Keratinocyte (primary cell): Measurements from ENCODE around the gene OR7A5. TPM values are rescaled to one million over a fixed set of nuclear protein-coding genes. Genes with fewer than 3 reads are reported as not detected.

ENCODE experiments used
- DNase-seq: peaks from one replicate; pipeline ENCODE4 v3.0.0-alpha.2; 2011; ENCODE audit warnings: low read depth, missing footprints, low spot score
- FAIRE-seq: peaks from 2 replicates; lab custom pipeline; 2011; peaks lifted over from hg19 to GRCh38; lab: Jason Lieb, UNC
- H2AFZ ChIP-seq: 2 replicates; pipeline ENCODE4 v1.6.0; 2012; ENCODE audit warnings: low read length, control low read depth, inconsistent platforms; ENCODE audit not compliant: control insufficient read depth
- H3K27ac ChIP-seq: 2 replicates; pipeline ENCODE4 v1.5.1; 2011; ENCODE audit warnings: low read length; ENCODE audit not compliant: control insufficient read depth, insufficient read depth
- H3K27me3 ChIP-seq: 3 replicates; pipeline ENCODE4 v1.6.0; 2011; ENCODE audit warnings: low read length; ENCODE audit not compliant: control insufficient read depth, insufficient read depth; ENCODE audit errors: extremely low read depth
- H3K36me3 ChIP-seq, 2 experiments: 2 replicates in 1 of 2; 3 replicates in 1 of 2; pipeline ENCODE4 v1.5.1; 2011; ENCODE audit warnings: low read length in 2 of 2, mild to moderate bottlenecking in 1 of 2; ENCODE audit not compliant: control insufficient read depth in 2 of 2, insufficient read depth in 2 of 2; ENCODE audit errors: extremely low read depth in 1 of 2
- H3K4me1 ChIP-seq: 3 replicates; pipeline ENCODE4 v1.5.1; 2011; ENCODE audit warnings: low read length; ENCODE audit not compliant: control insufficient read depth, insufficient read depth; ENCODE audit errors: extremely low read depth
- H3K4me2 ChIP-seq: 3 replicates; pipeline ENCODE4 v1.6.0; 2011; ENCODE audit warnings: low read depth, low read length; ENCODE audit not compliant: control insufficient read depth, insufficient read depth; ENCODE audit errors: extremely low read depth
- H3K4me3 ChIP-seq, 3 experiments: fragments of 200-600 bp in 1 of 3; sonication (generic) in 1 of 3; 2 replicates in 2 of 3; 3 replicates in 1 of 3; pipeline ENCODE4 v1.5.1; 2011 to 2016; ENCODE audit warnings: low read length in 3 of 3, mild to moderate bottlenecking in 3 of 3, control low read depth in 2 of 3, inconsistent platforms in 1 of 3, low read depth in 1 of 3, mixed read lengths in 1 of 3, mixed run types in 1 of 3, moderate library complexity in 1 of 3; ENCODE audit not compliant: control insufficient read depth in 2 of 3, insufficient read depth in 2 of 3; ENCODE audit errors: extremely low read depth in 1 of 3
- H3K79me2 ChIP-seq: 2 replicates; pipeline ENCODE4 v1.6.0; 2012; ENCODE audit warnings: low read length; ENCODE audit not compliant: control insufficient read depth, insufficient read depth
- H3K9ac ChIP-seq: 3 replicates; pipeline ENCODE4 v1.6.0; 2011; ENCODE audit warnings: low read length; ENCODE audit not compliant: control insufficient read depth, insufficient read depth; ENCODE audit errors: extremely low read depth
- H3K9me1 ChIP-seq: 3 replicates; pipeline ENCODE4 v1.6.0; 2011; ENCODE audit warnings: low read length; ENCODE audit not compliant: control insufficient read depth, insufficient read depth; ENCODE audit errors: extremely low read depth
- H3K9me3 ChIP-seq: 2 replicates; pipeline ENCODE4 v1.5.1; 2012; ENCODE audit warnings: low read depth, low read length; ENCODE audit not compliant: control insufficient read depth
- H4K20me1 ChIP-seq: 3 replicates; pipeline ENCODE4 v1.6.0; 2011; ENCODE audit warnings: low read length; ENCODE audit not compliant: control insufficient read depth, insufficient read depth; ENCODE audit errors: extremely low read depth
- CTCF ChIP-seq, 3 experiments: IDR thresholded peaks in 1 of 3; conservative IDR thresholded peaks in 1 of 3; optimal IDR thresholded peaks in 1 of 3; 2 replicates in 2 of 3; 3 replicates in 1 of 3; pipeline versions ENCODE3 to v1.5.1; 2011; ENCODE audit warnings: low read length in 3 of 3, mild to moderate bottlenecking in 3 of 3, moderate library complexity in 2 of 3, control low read depth in 1 of 3, inconsistent platforms in 1 of 3; ENCODE audit not compliant: insufficient read depth in 2 of 3; ENCODE audit errors: extremely low read depth in 1 of 3
- EZH2 ChIP-seq: IDR thresholded peaks from one replicate; pipeline ENCODE4 v1.6.1; 2012; ENCODE audit warnings: inconsistent platforms, mild to moderate bottlenecking, low read length, moderate library complexity
- dilution Hi-C: fragments of 300-500 bp; cut with MboI; formaldehyde crosslinking; loops from one replicate; pipeline ENCODE4 v1.7.0; 2020; ENCODE audit warnings: low sequenced_read_pairs; ENCODE audit not compliant: extremely low pct_ligation_motif_present
- polyA plus RNA-seq, 5 experiments: library from polyadenylated mRNA; depleted of rRNA in 3 of 5; stranded (reverse) in 3 of 5; stranded (forward) in 1 of 5; unstranded in 1 of 5; fragments of >200 nt; gene quantifications; 1 replicate in 1 of 5; 2 replicates in 3 of 5; 3 replicates in 1 of 5; pipeline versions ENCODE4 v1.2.1 to v1.2.3, GENCODE V29; 2011 to 2012; ENCODE audit warnings: missing spikeins in 2 of 5, low read depth in 1 of 5, low replicate concordance in 1 of 5

The OR7A5 gene
- polyA plus RNA-seq, 1 donor (not counting 4 experiments of a cell fraction or from before 2014, with no cell fraction given) = 0.01 TPM

- no peaks in the 10 kb centered on the region for H3K9me1 ChIP-seq
- H3K4me2 ChIP-seq = no peak overlapping the region
- H3K79me2 ChIP-seq = no peaks in the 10 kb centered on the region
- no peaks in the 10 kb centered on the region for H4K20me1 ChIP-seq
- no peak overlapping the region for H3K9ac ChIP-seq
- no peak overlapping the region for H2AFZ ChIP-seq
- H3K27me3 ChIP-seq = no peaks in the 10 kb centered on the region
- DNase-seq (no peak), FAIRE-seq (peak; percentile 69)
- no peaks in the 10 kb centered on the region for H3K9me3 ChIP-seq
- no peak for TF ChIP-seq CTCF (optimal IDR thresholded peaks at IDR 0.05 in 1 of 3, IDR thresholded peaks at IDR 0.05 in 1 of 3, conservative IDR thresholded peaks at IDR 0.05 in 1 of 3; ENCODE audit: extremely low read depth in 1 of 3, insufficient read depth in 2 of 3, low read length in 3 of 3)
- no peak for TF ChIP-seq EZH2
- H3K27ac ChIP-seq = no peak overlapping the region
- dilution Hi-C loops = no loop called here
- H3K4me3 ChIP-seq = no peak overlapping the region
- H3K4me1 ChIP-seq = no peaks in the 10 kb centered on the region
- no peaks in the 10 kb centered on the region for H3K36me3 ChIP-seq
Observed at GRCh38 chr19:14868497-14868896, 33.5 kb upstream of the OR7A5 start.

GRCh38 chr19:14848822-14849221, 13.8 kb upstream of the OR7A5 start, which contains the start of gene OR7A10:
Gene OR7A10, minus strand, starts transcription at chr19:14848922. Its CDS starts 7,045 bp downstream, at chr19:14841877.
- no peak for FAIRE-seq
- TF ChIP-seq CTCF (optimal IDR thresholded peaks at IDR 0.05 in 1 of 3, IDR thresholded peaks at IDR 0.05 in 1 of 3, conservative IDR thresholded peaks at IDR 0.05 in 1 of 3; ENCODE audit: extremely low read depth in 1 of 3, insufficient read depth in 2 of 3, low read length in 3 of 3) = no peak

More at GRCh38 chr19:14848822-14849221, 13.8 kb upstream of the OR7A5 start, which contains the start of gene OR7A10:
- Histone ChIP-seq H3K9me1 (no peaks in the 10 kb centered on the region), H3K4me2 (no peak within 1 kb of the TSS), H2AFZ (no peak within 1 kb of the TSS), H3K79me2 (no peaks in the 10 kb centered on the region), H3K27ac (no peak within 1 kb of the TSS), H3K27me3 (no peaks in the 10 kb centered on the region), H3K9me3 (no peaks in the 10 kb centered on the region), H3K36me3 (no peaks in the 10 kb centered on the region), H3K9ac (no peak within 1 kb of the TSS), H3K4me1 (no peaks in the 10 kb centered on the region), H4K20me1 (no peaks in the 10 kb centered on the region), H3K4me3 (no peak within 1 kb of the TSS)
- dilution Hi-C loops = no loop called here
- no peak for DNase-seq
